Testis (tissue), 2 donors: ENCODE measurements around the gene EPHA4.

ENCODE experiments used
- CTCF ChIP-seq, 3 experiments: fragments of 450-650 bp in 2 of 3; fragments of 200-600 bp in 1 of 3; sonication (generic) in 1 of 3; IDR thresholded peaks; one replicate each; pipeline ENCODE4 v1.5.1; 2016 to 2019; ENCODE audit warnings: antibody characterized with exemption in 3 of 3, mild to moderate bottlenecking in 2 of 3, moderate library complexity in 1 of 3
- POLR2A ChIP-seq: fragments of 450-650 bp; IDR thresholded peaks from one replicate; pipeline ENCODE4 v1.6.1; 2017; ENCODE audit warnings: antibody characterized with exemption, mild to moderate bottlenecking, moderate library complexity

GRCh38 chr2:221435171-221435570, 136.9 kb downstream of the EPHA4 start:
- TF ChIP-seq POLR2A (no peak), CTCF (IDR thresholded peaks at IDR 0.05) (no peak)
